ENCODE data around the gene PPM1L.
"Not testable (repeated sequence)": the region's sequence is repeated elsewhere in the genome, so short reads cannot be mapped to it uniquely, and the experiment has no call there.

Gene PPM1L

GRCh38 chr3:160935413-160936095 is 179.5 kb downstream of the PPM1L start:
- DNase-seq = no peak

- DNase-seq = peak; percentile 79 to 90 (median 84)
Measured at GRCh38 chr3:160941885-160942494, 186.0 kb downstream of the PPM1L start.

- DNase-seq = no peak
Measured at GRCh38 chr3:160943996-160944395, 188.0 kb downstream of the PPM1L start.

- no peak for DNase-seq
Measured at GRCh38 chr3:160945336-160945735, 189.3 kb downstream of the PPM1L start.

- no peak for DNase-seq
Measured at GRCh38 chr3:160948273-160948672, 192.2 kb downstream of the PPM1L start.

- no peak for DNase-seq
Measured at GRCh38 chr3:160949460-160949859, 193.4 kb downstream of the PPM1L start.

GRCh38 chr3:160950542-160950941 is 194.5 kb downstream of the PPM1L start:
- DNase-seq = no peak

- DNase-seq = no peak
Measured at GRCh38 chr3:160950954-160951353, 194.9 kb downstream of the PPM1L start.

- no peak for DNase-seq
Measured at GRCh38 chr3:160951642-160952487, 195.8 kb downstream of the PPM1L start.

GRCh38 chr3:160953686-160954085 is 197.7 kb downstream of the PPM1L start:
- DNase-seq = no peak

- peak in 3 of 4 experiments; percentile 21 to 69 (median 51) for DNase-seq
Measured at GRCh38 chr3:160956785-160957184, 200.8 kb downstream of the PPM1L start.

- DNase-seq = no peak
Measured at GRCh38 chr3:160960568-160960967, 204.5 kb downstream of the PPM1L start.

GRCh38 chr3:160963949-160964348 is 207.9 kb downstream of the PPM1L start:
- no peak for DNase-seq

- DNase-seq = no peak
Measured at GRCh38 chr3:160968761-160969160, 212.7 kb downstream of the PPM1L start.

GRCh38 chr3:160973067-160973809 is 217.2 kb downstream of the PPM1L start:
- peak in 1 of 4 experiments; percentile 28 for DNase-seq

- DNase-seq = peak; percentile 17 to 66 (median 36)
Measured at GRCh38 chr3:160977773-160978172, 221.7 kb downstream of the PPM1L start.

- peak; percentile 13 to 64 (median 38) for DNase-seq
Measured at GRCh38 chr3:160980740-160981139, 224.7 kb downstream of the PPM1L start.

- DNase-seq = peak; percentile 81 to 94 (median 87)
Measured at GRCh38 chr3:160981217-160981938, 225.3 kb downstream of the PPM1L start.

- peak in 3 of 4 experiments; percentile 9 to 70 (median 64) for DNase-seq
Measured at GRCh38 chr3:160982491-160982890, 226.5 kb downstream of the PPM1L start.

- not testable (repeated sequence) for DNase-seq
Measured at GRCh38 chr3:160983900-160984299, 227.9 kb downstream of the PPM1L start.

GRCh38 chr3:160986069-160986468 is 230.0 kb downstream of the PPM1L start:
- DNase-seq = peak; percentile 72 to 86 (median 75)
